ENCODE data around the gene RARA. TPM values are rescaled to one million over a fixed set of nuclear protein-coding genes. Genes with fewer than 3 reads are reported as not detected.

The RARA gene
- total and polyA plus RNA-seq, 12 donors, result 11.2 to 34.0 (median 18.9) TPM

DNA sequence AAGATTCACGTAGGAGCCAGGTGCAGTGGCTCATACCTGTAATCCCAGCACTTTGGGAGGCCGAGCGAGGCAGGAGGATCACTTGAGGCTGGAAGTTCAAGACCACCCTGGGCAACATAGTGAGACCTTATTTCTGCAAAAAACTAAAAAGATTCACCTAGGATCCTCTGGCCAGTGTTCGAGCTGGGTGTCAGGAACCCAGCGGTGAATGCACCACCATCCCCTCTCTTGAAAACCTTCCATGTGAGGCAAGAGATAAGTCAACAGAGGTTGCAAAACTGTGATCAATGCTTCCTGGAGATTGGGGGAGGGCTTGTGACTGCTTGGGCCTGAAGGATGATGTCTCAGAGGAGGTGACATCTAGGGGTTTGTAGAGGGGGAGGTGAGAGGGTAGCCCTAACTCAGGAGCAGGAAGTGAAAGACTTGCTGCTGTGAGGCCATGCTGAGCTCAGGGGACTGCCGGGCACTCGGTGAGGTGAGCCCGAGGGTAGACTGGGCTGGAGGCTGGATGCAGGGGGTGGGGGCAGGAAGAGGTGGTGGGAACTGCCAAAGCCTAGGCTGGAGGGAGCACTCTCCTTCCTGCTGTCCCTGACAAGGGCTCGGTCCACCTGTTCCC is 43.9 kb downstream of the RARA start:
- no peak for ATAC-seq
- no peak overlapping the region for H3K4me3 ChIP-seq
- no peaks in the 10 kb centered on the region for H3K9me3 ChIP-seq
- 71 to 78% methylated on average over 9 of the region's 9 CpGs for WGBS, 2 donors
- no peak for DNase-seq
- H3K4me1 ChIP-seq, result peaks cover 32 to 84% (median 62%) of the 10 kb centered on the region in 9 donors
- no peak overlapping the region for H3K27ac ChIP-seq
- TF ChIP-seq, protein P1, sequence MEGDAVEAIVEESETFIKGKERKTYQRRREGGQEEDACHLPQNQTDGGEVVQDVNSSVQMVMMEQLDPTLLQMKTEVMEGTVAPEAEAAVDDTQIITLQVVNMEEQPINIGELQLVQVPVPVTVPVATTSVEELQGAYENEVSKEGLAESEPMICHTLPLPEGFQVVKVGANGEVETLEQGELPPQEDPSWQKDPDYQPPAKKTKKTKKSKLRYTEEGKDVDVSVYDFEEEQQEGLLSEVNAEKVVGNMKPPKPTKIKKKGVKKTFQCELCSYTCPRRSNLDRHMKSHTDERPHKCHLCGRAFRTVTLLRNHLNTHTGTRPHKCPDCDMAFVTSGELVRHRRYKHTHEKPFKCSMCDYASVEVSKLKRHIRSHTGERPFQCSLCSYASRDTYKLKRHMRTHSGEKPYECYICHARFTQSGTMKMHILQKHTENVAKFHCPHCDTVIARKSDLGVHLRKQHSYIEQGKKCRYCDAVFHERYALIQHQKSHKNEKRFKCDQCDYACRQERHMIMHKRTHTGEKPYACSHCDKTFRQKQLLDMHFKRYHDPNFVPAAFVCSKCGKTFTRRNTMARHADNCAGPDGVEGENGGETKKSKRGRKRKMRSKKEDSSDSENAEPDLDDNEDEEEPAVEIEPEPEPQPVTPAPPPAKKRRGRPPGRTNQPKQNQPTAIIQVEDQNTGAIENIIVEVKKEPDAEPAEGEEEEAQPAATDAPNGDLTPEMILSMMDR (IDR thresholded peaks at IDR 0.05), result no peak
- H3K27me3 ChIP-seq, result no peaks in the 10 kb centered on the region
- H3K36me3 ChIP-seq, result peaks cover 0 to 88% (median 41%) of the 10 kb centered on the region in 9 donors
- intact Hi-C loops (cut with DNase I), result loop anchor here in 7 of 10 donors (1.0 to 10.0 kb wide), 5 partner anchors 50 to 182 kb away; no protein-coding TSS in a partner anchor

DNA sequence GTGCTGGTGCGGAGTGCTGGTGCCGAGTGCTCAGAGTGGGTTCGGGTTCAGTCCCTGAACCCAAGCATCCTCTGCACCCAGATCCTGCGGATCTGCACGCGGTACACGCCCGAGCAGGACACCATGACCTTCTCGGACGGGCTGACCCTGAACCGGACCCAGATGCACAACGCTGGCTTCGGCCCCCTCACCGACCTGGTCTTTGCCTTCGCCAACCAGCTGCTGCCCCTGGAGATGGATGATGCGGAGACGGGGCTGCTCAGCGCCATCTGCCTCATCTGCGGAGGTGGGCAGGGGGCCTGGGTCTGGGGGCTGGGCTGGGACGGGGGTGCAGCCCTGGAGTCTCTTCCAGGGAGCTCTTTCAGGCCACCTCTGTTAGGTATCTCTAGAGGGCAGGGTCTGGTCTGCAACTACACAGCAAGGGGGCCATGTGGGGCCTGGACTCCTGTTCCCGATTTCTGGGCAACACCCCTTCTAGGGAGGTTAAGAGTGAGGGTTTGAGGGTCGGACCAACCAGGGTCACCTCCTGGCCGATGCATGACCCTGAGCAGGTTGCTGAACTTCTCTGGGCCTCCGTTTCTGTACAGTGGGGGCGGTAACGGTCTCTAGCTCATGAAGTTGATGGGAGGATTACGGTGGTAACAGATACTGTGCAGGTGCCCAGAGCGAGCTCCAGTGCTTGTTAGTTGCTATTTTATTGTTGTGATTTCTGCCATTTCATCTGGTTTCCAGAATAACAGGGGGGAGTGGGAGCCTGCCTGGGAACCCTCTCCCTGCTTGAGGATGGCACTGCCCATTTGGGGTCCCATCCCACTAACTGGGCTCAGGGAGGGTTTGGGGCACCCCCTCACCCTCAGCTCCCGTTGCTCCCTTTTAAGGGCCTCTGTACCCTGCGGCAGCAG is 45.5 kb downstream of the RARA start:
- Histone ChIP-seq H3K9me3 (no peaks in the 10 kb centered on the region), H3K4me3 (no peak overlapping the region), H3K27me3 (no peaks in the 10 kb centered on the region), H3K27ac (peak overlapping the region in 3 of 10 donors; percentile 43 to 62 (median 50)), H3K36me3 (peaks cover 0 to 74% (median 37%) of the 10 kb centered on the region in 9 donors), H3K4me1 (peaks cover 16 to 80% (median 56%) of the 10 kb centered on the region in 9 donors)
- TF ChIP-seq, protein P1 (IDR thresholded peaks at IDR 0.05), result no peak
- intact Hi-C loops (cut with DNase I), result loop anchor here (1.0 to 10.0 kb wide), 12 partner anchors 51 to 208 kb away; partner anchors contain the start of gene TOP2A (in 2 of the 10)
- 79 to 82% methylated on average over 30 of the region's 30 CpGs for whole genome bisulfite sequencing, 2 donors
- no peak for ATAC-seq
- no peak for DNase-seq

DNA sequence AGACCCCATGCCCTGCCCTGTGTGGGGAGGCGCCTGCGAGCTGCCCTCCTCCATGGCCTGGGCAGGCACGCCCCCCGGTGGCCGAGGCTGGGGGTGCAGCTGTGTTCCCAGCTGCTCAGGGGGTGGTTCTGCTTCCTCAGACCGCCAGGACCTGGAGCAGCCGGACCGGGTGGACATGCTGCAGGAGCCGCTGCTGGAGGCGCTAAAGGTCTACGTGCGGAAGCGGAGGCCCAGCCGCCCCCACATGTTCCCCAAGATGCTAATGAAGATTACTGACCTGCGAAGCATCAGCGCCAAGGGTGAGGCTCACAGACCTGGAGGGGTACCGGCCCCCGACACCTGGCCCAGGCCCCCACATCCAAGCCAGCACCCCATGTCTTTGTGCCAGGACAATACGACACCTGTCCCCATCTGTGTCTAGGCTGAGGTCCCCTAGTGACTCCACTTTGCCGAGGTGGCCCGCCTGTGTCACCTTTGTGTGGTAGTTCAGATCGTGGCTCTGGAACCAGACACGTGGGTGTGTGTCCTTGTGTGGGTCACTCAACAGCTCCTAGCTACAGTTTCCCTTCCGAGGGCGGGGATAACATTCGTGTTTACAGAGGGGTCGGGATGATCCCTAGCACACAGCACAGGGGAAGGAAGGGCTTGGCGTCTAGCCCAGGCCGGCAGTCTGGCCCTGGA is 46.3 kb downstream of the RARA start:
- intact Hi-C loops (cut with DNase I), result loop anchor here (1.0 to 10.0 kb wide), 11 partner anchors 52 to 207 kb away; partner anchors contain the start of gene TOP2A (in 2 of the 10)

More for the DNA sequence above, 46.3 kb downstream of the RARA start:
- H3K27me3 ChIP-seq, result no peaks in the 10 kb centered on the region
- TF ChIP-seq, protein P1 (IDR thresholded peaks at IDR 0.05), result peak; percentile 95 to 99 (median 97)
- no peak overlapping the region for H3K4me3 ChIP-seq
- H3K36me3 ChIP-seq, result peaks cover 0 to 66% (median 32%) of the 10 kb centered on the region in 9 donors
- DNase-seq (peak; percentile 75 to 87), ATAC-seq (peak; percentile 65 to 76 (median 70))
- WGBS, 2 donors, result 44 to 45% methylated on average over 29 of the region's 29 CpGs
- H3K27ac ChIP-seq, result peak overlapping the region in 8 of 10 donors; percentile 13 to 62 (median 40)
- no peaks in the 10 kb centered on the region for H3K9me3 ChIP-seq
- H3K4me1 ChIP-seq, result peaks cover 8 to 72% (median 48%) of the 10 kb centered on the region in 9 donors
